ENCODE results near the gene CD160. TPM values are rescaled to one million over a fixed set of nuclear protein-coding genes. Genes with fewer than 3 reads are reported as not detected.

The CD160 gene
- total and polyA plus RNA-seq, 7 donors, result 0.31 to 0.60 TPM; not detected in 5

GRCh38 chr1:145777357-145778145 is 58.3 kb downstream of the CD160 start:
- no peak for DNase-seq
- peaks cover 0 to 38% (median 17%) of the 10 kb centered on the region in 4 donors for H3K4me1 ChIP-seq
- intact Hi-C loops (cut with DNase I), result no loop called here
- TF ChIP-seq CTCF (IDR thresholded peaks at IDR 0.05) (no peak), POLR2A (IDR thresholded peaks at IDR 0.05) (no peak), EP300 (IDR thresholded peaks at IDR 0.05) (no peak), POLR2AphosphoS5 (IDR thresholded peaks at IDR 0.05) (no peak)
- no peak overlapping the region for H3K4me3 ChIP-seq
- H3K27me3 ChIP-seq, result no peaks in the 10 kb centered on the region
- H3K36me3 ChIP-seq, result peaks cover 0 to 3% (median 0%) of the 10 kb centered on the region in 4 donors
- WGBS, 2 donors, result 92 to 95% methylated on average over 1 of the region's 1 CpG
- H3K9me3 ChIP-seq, result no peaks in the 10 kb centered on the region
- H3K27ac ChIP-seq, result peak overlapping the region in 2 of 4 donors; percentile 20 to 48

GRCh38 chr1:145778146-145778540 is 58.8 kb downstream of the CD160 start:
- peak overlapping the region in 2 of 4 donors; percentile 20 to 48 for H3K27ac ChIP-seq
- H3K9me3 ChIP-seq, result no peaks in the 10 kb centered on the region
- no peak overlapping the region for H3K4me3 ChIP-seq
- no peak for TF ChIP-seq EP300 (IDR thresholded peaks at IDR 0.05)
- TF ChIP-seq POLR2A (IDR thresholded peaks at IDR 0.05), result no peak
- no peak for TF ChIP-seq POLR2AphosphoS5 (IDR thresholded peaks at IDR 0.05)
- no peak for TF ChIP-seq CTCF (IDR thresholded peaks at IDR 0.05)
- intact Hi-C loops (cut with DNase I), result no loop called here
- H3K27me3 ChIP-seq, result no peaks in the 10 kb centered on the region
- 94 to 95% methylated on average over 1 of the region's 1 CpG for WGBS, 2 donors
- no peaks in the 10 kb centered on the region for H3K36me3 ChIP-seq
- peaks cover 0 to 44% (median 20%) of the 10 kb centered on the region in 4 donors for H3K4me1 ChIP-seq
- no peak for DNase-seq

- Histone ChIP-seq H3K9me3 (no peaks in the 10 kb centered on the region), H3K27me3 (no peaks in the 10 kb centered on the region), H3K27ac (peak overlapping the region; percentile 67 to 84 (median 76)), H3K4me1 (peaks cover 0 to 55% (median 31%) of the 10 kb centered on the region in 4 donors), H3K36me3 (no peaks in the 10 kb centered on the region), H3K4me3 (peak overlapping the region in 3 of 4 donors; percentile 24 to 42 (median 37))
- WGBS, 2 donors, result 90 to 91% methylated on average over 10 of the region's 10 CpGs
- no peak for DNase-seq
- TF ChIP-seq POLR2AphosphoS5 (IDR thresholded peaks at IDR 0.05) (peak in 1 of 4 donors; percentile 33), POLR2A (IDR thresholded peaks at IDR 0.05) (no peak)
- intact Hi-C loops (cut with DNase I), result loop anchor here (10.0 kb wide), 1 partner anchor 62 kb away; the partner anchor contains the start of gene NUDT17
Measured at GRCh38 chr1:145782272-145783099, 63.2 kb downstream of the CD160 start.

- TF ChIP-seq POLR2AphosphoS5 (IDR thresholded peaks at IDR 0.05), result no peak
- no peak for TF ChIP-seq POLR2A (IDR thresholded peaks at IDR 0.05)
- TF ChIP-seq EP300 (IDR thresholded peaks at IDR 0.05), result no peak
- no peak for TF ChIP-seq CTCF (IDR thresholded peaks at IDR 0.05)
- peaks cover 0 to 48% (median 29%) of the 10 kb centered on the region in 4 donors for H3K4me1 ChIP-seq
- no peaks in the 10 kb centered on the region for H3K27me3 ChIP-seq
- H3K4me3 ChIP-seq, result peak overlapping the region in 3 of 4 donors; percentile 24 to 42 (median 37)
- H3K27ac ChIP-seq, result peak overlapping the region; percentile 67 to 84 (median 76)
- no peak for DNase-seq
- WGBS, 2 donors, result 92 to 95% methylated on average over 3 of the region's 3 CpGs
- H3K36me3 ChIP-seq, result peaks cover 0 to 8% (median 2%) of the 10 kb centered on the region in 4 donors
- H3K9me3 ChIP-seq, result no peaks in the 10 kb centered on the region
- intact Hi-C loops (cut with DNase I), result loop anchor here (10.0 kb wide), 1 partner anchor 60 kb away; the partner anchor contains the start of gene NUDT17
Measured at GRCh38 chr1:145784409-145784808, 65.1 kb downstream of the CD160 start.
